ENCODE measurements around the gene WFDC8. TPM values are rescaled to one million over a fixed set of nuclear protein-coding genes. Genes with fewer than 3 reads are reported as not detected.

WFDC8 gene
- total RNA-seq, 2 donors from 2014 or later, result not detected

- H3K4me1 ChIP-seq, result peaks cover 8% of the 10 kb centered on the region
- H3K9ac ChIP-seq (ENCODE audit: low read depth in 2 of 2, low read length in 2 of 2), result no peak overlapping the region
- H3K27ac ChIP-seq, result no peak overlapping the region
- H3K9me3 ChIP-seq, result no peaks in the 10 kb centered on the region
- DNase-seq, result no peak
- TF ChIP-seq CTCF (IDR thresholded peaks at IDR 0.05), result no peak
- intact Hi-C loops (cut with DNase I), result no loop called here
- H3K36me3 ChIP-seq, result no peaks in the 10 kb centered on the region
- no peaks in the 10 kb centered on the region for H3K27me3 ChIP-seq
- H3K4me3 ChIP-seq, result no peak overlapping the region
Observed at GRCh38 chr20:45548410-45548809, 30.7 kb downstream of the WFDC8 start.

GRCh38 chr20:45547206-45547770, 31.8 kb downstream of the WFDC8 start, which contains the start of gene EPPIN:
Gene EPPIN (minus strand): TSS chr20:45547401. CDS start chr20:45547357, 44 bp downstream.
- H3K4me1 ChIP-seq, result peaks cover 1% of the 10 kb centered on the region
- H3K27me3 ChIP-seq, result no peaks in the 10 kb centered on the region
- H3K9me3 ChIP-seq, result no peaks in the 10 kb centered on the region
- intact Hi-C loops (cut with DNase I), result loop anchor here (2.0 kb wide), 1 partner anchor 224 kb away; no protein-coding TSS in a partner anchor
- no peak within 1 kb of the TSS for H3K27ac ChIP-seq
- no peaks in the 10 kb centered on the region for H3K36me3 ChIP-seq
- TF ChIP-seq CTCF (IDR thresholded peaks at IDR 0.05), result no peak
- no peak within 1 kb of the TSS for H3K9ac ChIP-seq (ENCODE audit: low read depth in 2 of 2, low read length in 2 of 2)
- H3K4me3 ChIP-seq, result no peak within 1 kb of the TSS
- DNase-seq, result no peak

- Histone ChIP-seq H3K4me1 (no peaks in the 10 kb centered on the region), H3K4me3 (no peak overlapping the region), H3K9ac (ENCODE audit: low read depth in 2 of 2, low read length in 2 of 2) (no peak overlapping the region), H3K27me3 (no peaks in the 10 kb centered on the region), H3K9me3 (no peaks in the 10 kb centered on the region), H3K36me3 (no peaks in the 10 kb centered on the region), H3K27ac (no peak overlapping the region)
- intact Hi-C loops (cut with DNase I), result loop anchor here (2.0 kb wide), 1 partner anchor 225 kb away; no protein-coding TSS in a partner anchor
- TF ChIP-seq CTCF (IDR thresholded peaks at IDR 0.05), result no peak
- no peak for DNase-seq
Observed at GRCh38 chr20:45545754-45546453, 33.2 kb downstream of the WFDC8 start.

- Histone ChIP-seq H3K27me3 (no peaks in the 10 kb centered on the region), H3K9ac (ENCODE audit: low read depth in 2 of 2, low read length in 2 of 2) (no peak overlapping the region), H3K9me3 (no peaks in the 10 kb centered on the region), H3K4me1 (no peaks in the 10 kb centered on the region), H3K27ac (no peak overlapping the region), H3K36me3 (no peaks in the 10 kb centered on the region), H3K4me3 (no peak overlapping the region)
- intact Hi-C loops (cut with DNase I), result no loop called here
- DNase-seq, result no peak
- no peak for TF ChIP-seq CTCF (IDR thresholded peaks at IDR 0.05)
Observed at GRCh38 chr20:45545351-45545750, 33.7 kb downstream of the WFDC8 start.

- Histone ChIP-seq H3K36me3 (no peaks in the 10 kb centered on the region), H3K4me1 (no peaks in the 10 kb centered on the region), H3K4me3 (no peak within 1 kb of the TSS), H3K9ac (ENCODE audit: low read depth in 2 of 2, low read length in 2 of 2) (no peak within 1 kb of the TSS), H3K9me3 (no peaks in the 10 kb centered on the region), H3K27ac (no peak within 1 kb of the TSS), H3K27me3 (no peaks in the 10 kb centered on the region)
- intact Hi-C loops (cut with DNase I), result no loop called here
- DNase-seq, result no peak
- no peak for TF ChIP-seq CTCF (IDR thresholded peaks at IDR 0.05)
Observed at GRCh38 chr20:45539382-45539781, 39.7 kb downstream of the WFDC8 start, which contains the start of gene WFDC6. Gene WFDC6 (minus strand): TSS chr20:45539482. CDS start chr20:45539407, 75 bp downstream.

Measured in colonic mucosa (tissue), 4 donors.